Ishikawa (cell line): ENCODE results near the gene C1orf198.

Source experiments
- CEBPB ChIP-seq: IDR thresholded peaks from 2 replicates; pipeline ENCODE4 v1.6.1; 2012
- CREB1 ChIP-seq: IDR thresholded peaks from 2 replicates; pipeline ENCODE4 v1.6.1; 2012; ENCODE audit warnings: low read depth
- EGR1 ChIP-seq: IDR thresholded peaks from 2 replicates; pipeline ENCODE4 v1.6.1; 2012
- EP300 ChIP-seq: IDR thresholded peaks from 2 replicates; pipeline ENCODE4 v1.6.1; 2012; ENCODE audit warnings: borderline replicate concordance
- FOXM1 ChIP-seq: IDR thresholded peaks from 2 replicates; pipeline ENCODE4 v1.6.1; 2012; ENCODE audit warnings: low read depth, borderline replicate concordance
- NFIC ChIP-seq: IDR thresholded peaks from 2 replicates; pipeline ENCODE4 v1.6.1; 2012
- RAD21 ChIP-seq: IDR thresholded peaks from 2 replicates; pipeline ENCODE4 v1.6.1; 2012; ENCODE audit warnings: low read depth
- TAF1 ChIP-seq: IDR thresholded peaks from 2 replicates; pipeline ENCODE4 v1.6.1; 2012; ENCODE audit warnings: low read depth, mild to moderate bottlenecking
- TCF12 ChIP-seq: IDR thresholded peaks from 2 replicates; pipeline ENCODE4 v1.6.1; 2012; ENCODE audit warnings: low read depth
- TEAD4 ChIP-seq: IDR thresholded peaks from 2 replicates; pipeline ENCODE4 v1.6.1; 2012
- YY1 ChIP-seq: IDR thresholded peaks from 2 replicates; pipeline ENCODE4 v1.6.1; 2012; ENCODE audit warnings: low read depth
- ZBTB7A ChIP-seq: IDR thresholded peaks from 2 replicates; pipeline ENCODE4 v1.6.1; 2012; ENCODE audit warnings: low read depth
- TF ChIP-seq, protein P1 (sequence below): IDR thresholded peaks from 2 replicates; pipeline ENCODE4 v1.6.1; 2012
- TF ChIP-seq, protein P2 (sequence below): IDR thresholded peaks from 2 replicates; pipeline ENCODE4 v1.6.1; 2012
- TF ChIP-seq, protein P3 (sequence below): IDR thresholded peaks from 2 replicates; pipeline ENCODE4 v1.6.1; 2012; ENCODE audit warnings: low read depth, mild to moderate bottlenecking

C1orf198 gene

DNA sequence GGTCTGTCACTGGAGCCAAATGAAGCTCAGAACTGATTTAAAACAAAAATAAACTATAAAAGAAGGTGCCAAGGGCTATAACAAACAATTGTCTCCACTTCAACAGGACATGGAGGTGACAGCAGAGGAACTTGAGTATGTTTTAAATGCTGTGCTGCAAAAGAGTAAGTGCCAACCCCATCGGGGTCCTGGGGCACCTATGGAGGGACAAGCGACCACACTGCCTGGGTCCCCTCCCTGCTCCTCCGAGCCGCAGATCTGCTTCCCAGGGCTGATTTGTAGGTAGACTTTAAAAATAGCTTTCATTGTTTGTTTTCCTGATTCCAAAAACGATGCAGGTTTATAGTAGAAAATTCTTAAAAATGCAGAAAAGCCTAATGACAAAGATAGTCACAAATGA is 78.3 kb downstream of the C1orf198 start:
- TF ChIP-seq, protein P1, sequence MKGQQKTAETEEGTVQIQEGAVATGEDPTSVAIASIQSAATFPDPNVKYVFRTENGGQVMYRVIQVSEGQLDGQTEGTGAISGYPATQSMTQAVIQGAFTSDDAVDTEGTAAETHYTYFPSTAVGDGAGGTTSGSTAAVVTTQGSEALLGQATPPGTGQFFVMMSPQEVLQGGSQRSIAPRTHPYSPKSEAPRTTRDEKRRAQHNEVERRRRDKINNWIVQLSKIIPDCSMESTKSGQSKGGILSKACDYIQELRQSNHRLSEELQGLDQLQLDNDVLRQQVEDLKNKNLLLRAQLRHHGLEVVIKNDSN: no peak
- no peak for TF ChIP-seq NFIC
- TF ChIP-seq EGR1: no peak
- no peak for TF ChIP-seq ZBTB7A
- no peak for TF ChIP-seq CREB1
- TF ChIP-seq, protein P2, sequence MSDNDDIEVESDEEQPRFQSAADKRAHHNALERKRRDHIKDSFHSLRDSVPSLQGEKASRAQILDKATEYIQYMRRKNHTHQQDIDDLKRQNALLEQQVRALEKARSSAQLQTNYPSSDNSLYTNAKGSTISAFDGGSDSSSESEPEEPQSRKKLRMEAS: no peak
- TF ChIP-seq YY1: no peak
- TF ChIP-seq CEBPB: no peak
- no peak for TF ChIP-seq FOXM1
- no peak for TF ChIP-seq TCF12
- no peak for TF ChIP-seq RAD21
- TF ChIP-seq TEAD4: no peak
- no peak for TF ChIP-seq EP300
- TF ChIP-seq, protein P3, sequence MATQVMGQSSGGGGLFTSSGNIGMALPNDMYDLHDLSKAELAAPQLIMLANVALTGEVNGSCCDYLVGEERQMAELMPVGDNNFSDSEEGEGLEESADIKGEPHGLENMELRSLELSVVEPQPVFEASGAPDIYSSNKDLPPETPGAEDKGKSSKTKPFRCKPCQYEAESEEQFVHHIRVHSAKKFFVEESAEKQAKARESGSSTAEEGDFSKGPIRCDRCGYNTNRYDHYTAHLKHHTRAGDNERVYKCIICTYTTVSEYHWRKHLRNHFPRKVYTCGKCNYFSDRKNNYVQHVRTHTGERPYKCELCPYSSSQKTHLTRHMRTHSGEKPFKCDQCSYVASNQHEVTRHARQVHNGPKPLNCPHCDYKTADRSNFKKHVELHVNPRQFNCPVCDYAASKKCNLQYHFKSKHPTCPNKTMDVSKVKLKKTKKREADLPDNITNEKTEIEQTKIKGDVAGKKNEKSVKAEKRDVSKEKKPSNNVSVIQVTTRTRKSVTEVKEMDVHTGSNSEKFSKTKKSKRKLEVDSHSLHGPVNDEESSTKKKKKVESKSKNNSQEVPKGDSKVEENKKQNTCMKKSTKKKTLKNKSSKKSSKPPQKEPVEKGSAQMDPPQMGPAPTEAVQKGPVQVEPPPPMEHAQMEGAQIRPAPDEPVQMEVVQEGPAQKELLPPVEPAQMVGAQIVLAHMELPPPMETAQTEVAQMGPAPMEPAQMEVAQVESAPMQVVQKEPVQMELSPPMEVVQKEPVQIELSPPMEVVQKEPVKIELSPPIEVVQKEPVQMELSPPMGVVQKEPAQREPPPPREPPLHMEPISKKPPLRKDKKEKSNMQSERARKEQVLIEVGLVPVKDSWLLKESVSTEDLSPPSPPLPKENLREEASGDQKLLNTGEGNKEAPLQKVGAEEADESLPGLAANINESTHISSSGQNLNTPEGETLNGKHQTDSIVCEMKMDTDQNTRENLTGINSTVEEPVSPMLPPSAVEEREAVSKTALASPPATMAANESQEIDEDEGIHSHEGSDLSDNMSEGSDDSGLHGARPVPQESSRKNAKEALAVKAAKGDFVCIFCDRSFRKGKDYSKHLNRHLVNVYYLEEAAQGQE: no peak

DNA sequence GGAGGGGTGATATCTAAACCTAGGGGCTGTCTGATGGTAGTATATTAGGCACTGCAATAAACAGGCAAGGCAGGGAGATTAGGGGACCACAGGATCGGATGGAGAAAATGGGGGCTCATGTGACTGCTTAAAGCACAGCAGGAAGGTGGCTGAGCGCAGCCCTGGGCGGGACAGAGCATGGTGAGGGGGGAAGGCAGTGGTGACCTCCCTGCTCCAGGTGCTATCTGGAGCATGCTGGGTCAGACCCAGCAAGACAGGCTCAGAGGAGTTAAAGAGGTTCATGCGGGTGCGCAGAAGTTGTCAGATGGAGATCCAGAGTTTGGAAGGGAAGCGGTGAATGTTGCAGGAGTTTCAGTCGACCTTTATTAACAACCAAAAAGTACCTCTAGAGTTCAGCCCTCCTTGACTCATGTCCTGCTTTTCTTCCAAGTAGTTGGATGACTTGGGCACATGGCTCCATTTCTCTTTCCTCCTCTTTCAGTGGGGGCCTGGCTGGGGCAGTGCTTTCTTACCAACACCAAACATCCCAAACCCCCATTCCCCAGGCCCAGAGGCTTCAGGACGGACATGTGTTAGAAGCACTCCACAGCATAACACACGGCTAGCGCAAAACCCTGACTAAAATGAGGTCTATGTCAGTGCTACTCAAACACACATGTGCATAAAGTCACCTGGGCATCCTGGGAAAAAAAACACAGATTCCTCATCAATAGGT is 79.6 kb downstream of the C1orf198 start:
- TF ChIP-seq RAD21 (no peak), EGR1 (no peak), NFIC (no peak), FOXM1 (no peak), CREB1 (no peak), ZBTB7A (no peak), TEAD4 (no peak), EP300 (no peak), CEBPB (no peak), TCF12 (no peak), YY1 (no peak), TAF1 (no peak)
- TF ChIP-seq, protein P2: no peak
- TF ChIP-seq, protein P1: no peak
- TF ChIP-seq, protein P3: no peak

DNA sequence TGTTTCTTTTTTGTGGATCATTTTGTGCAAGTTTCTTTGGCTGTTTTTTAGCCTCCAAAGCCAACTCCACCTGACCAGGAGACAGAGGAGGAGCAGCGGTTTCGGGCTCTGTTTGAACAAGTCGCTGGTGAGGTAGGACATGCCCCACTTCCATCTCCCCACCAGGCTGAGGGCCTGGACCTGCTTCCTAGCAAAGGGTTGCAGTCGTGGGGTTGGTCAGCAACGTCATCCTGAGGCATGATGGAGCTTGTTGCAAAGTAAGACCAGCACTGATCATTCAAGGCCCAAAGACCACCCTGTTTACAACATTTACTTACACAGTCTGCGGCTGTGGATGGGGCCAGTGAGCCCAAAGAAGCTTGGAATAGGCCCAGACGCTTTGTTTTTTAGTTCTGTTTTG is 80.8 kb downstream of the C1orf198 start:
- no peak for TF ChIP-seq TCF12
- TF ChIP-seq, protein P2: no peak
- no peak for TF ChIP-seq ZBTB7A
- TF ChIP-seq YY1: no peak
- TF ChIP-seq, protein P3: no peak
- TF ChIP-seq NFIC: no peak
- TF ChIP-seq CREB1: no peak
- TF ChIP-seq EP300: no peak
- no peak for TF ChIP-seq TAF1
- TF ChIP-seq, protein P1: no peak
- TF ChIP-seq CEBPB: no peak
- TF ChIP-seq FOXM1: no peak
- TF ChIP-seq RAD21: no peak
- no peak for TF ChIP-seq EGR1
- TF ChIP-seq TEAD4: no peak
